Ovary (tissue), 9 donors: Measurements from ENCODE around the gene E2F7. TPM values are rescaled to one million over a fixed set of nuclear protein-coding genes. Genes with fewer than 3 reads are reported as not detected.
"Not testable (repeated sequence)": the region's sequence is repeated elsewhere in the genome, so short reads cannot be mapped to it uniquely, and the experiment has no call there.

Experiments
- DNase-seq, 5 donors: peaks; one replicate each; pipeline ENCODE4 v3.0.0-alpha.2; 2019 to 2020
- H3K27ac ChIP-seq, 2 donors: fragments of 200-600 bp; one replicate each; pipeline versions ENCODE4 v1.5.1 to v1.8.0; 2019 to 2022
- H3K27me3 ChIP-seq: fragments of 200-600 bp; one replicate; pipeline ENCODE4 v1.8.0; 2022
- H3K36me3 ChIP-seq: fragments of 200-600 bp; sonication (generic); one replicate; pipeline ENCODE4 v1.5.1; 2019
- H3K4me1 ChIP-seq: one replicate; pipeline ENCODE4 v1.8.1; 2013; ENCODE audit warnings: mild to moderate bottlenecking, moderate library complexity; ENCODE audit not compliant: insufficient read depth
- H3K4me3 ChIP-seq: fragments of 200-600 bp; sonication (generic); one replicate; pipeline ENCODE4 v1.5.1; 2017
- H3K9me3 ChIP-seq, 2 donors: fragments of 200-600 bp in 1 of 2; sonication (generic) in 1 of 2; one replicate each; pipeline versions ENCODE4 v1.5.1 to v1.8.1; 2013 to 2019; ENCODE audit warnings: mild to moderate bottlenecking in 1 of 2, moderate library complexity in 1 of 2
- EP300 ChIP-seq: sonication (generic); formaldehyde crosslinking; IDR thresholded peaks from one replicate; pipeline ENCODE4 v1.6.1; 2017; ENCODE audit warnings: antibody characterized with exemption
- POLR2A ChIP-seq: fragments of 450-650 bp; IDR thresholded peaks from one replicate; pipeline ENCODE4 v1.6.1; 2017; ENCODE audit warnings: antibody characterized with exemption, mild to moderate bottlenecking, moderate library complexity
- WGBS, 3 donors: extraction: QIAGEN DNeasy Blood & Tissue Kit in 1 of 3; methylation state at CpG; one replicate each; pipeline versions ENCODE4 v1.1.5 to v1.1.7; 2013 to 2017; 5-methylcytosine and 5-hydroxymethylcytosine counted together
- intact Hi-C, 4 donors: fragments of 100-400 bp; cut with DNase I; formaldehyde crosslinking; loops; one replicate each; pipeline versions ENCODE4 v1.11.0 to v1.15.1; 2022 to 2023
- polyA plus RNA-seq, 2 donors: library from polyadenylated mRNA; stranded (reverse); fragments of 200-250 nt in 1 of 2; fragments of 350-450 nt in 1 of 2; fragmentation: Illumina TruSeq in 1 of 2; extraction: RNeasy Lipid Tissue Mini Kit (QIAGEN cat#74804) in 1 of 2; gene quantifications; one replicate each; pipeline ENCODE4 v1.2.3, GENCODE V29; 2013 to 2014
- total RNA-seq, 7 donors: library from RNA; depleted of rRNA in 2 of 7; stranded (reverse); fragments of >200 nt in 2 of 7; fragmentation: NEBNext Ultra II Directional in 3 of 7; extraction: Animal tissue kit (Norgen Biotek cat#: 25700) in 3 of 7; gene quantifications; one replicate each; pipeline versions ENCODE4 v1.1.0 to v1.2.4, GENCODE V29; 2016 to 2023
- TF ChIP-seq, protein P1 (sequence below), 3 donors: fragments of 450-650 bp in 2 of 3; fragments of 200-600 bp in 1 of 3; IDR thresholded peaks; one replicate each; pipeline versions ENCODE4 v1.5.1 to v1.8.0; 2016 to 2022; ENCODE audit warnings: antibody characterized with exemption in 3 of 3, mild to moderate bottlenecking in 1 of 3
- donor health status: DM: no; HTN: no; CAD: no; lungs with moderate emphysema.
- donor health status: DM: no; HTN: no; CAD: no.
- donor health status: Bipolar disorder and iron deficiency.
- donor health status: DM: yes; HTN: yes; CAD: no.
- donor health status: DM: no; HTN: no; CAD: no.
- donor health status: DM: yes; HTN: yes; CAD: no.

Gene E2F7
- total and polyA plus RNA-seq, 9 donors, result 0.12 to 1.3 (median 0.45) TPM; not detected in 2

DNA sequence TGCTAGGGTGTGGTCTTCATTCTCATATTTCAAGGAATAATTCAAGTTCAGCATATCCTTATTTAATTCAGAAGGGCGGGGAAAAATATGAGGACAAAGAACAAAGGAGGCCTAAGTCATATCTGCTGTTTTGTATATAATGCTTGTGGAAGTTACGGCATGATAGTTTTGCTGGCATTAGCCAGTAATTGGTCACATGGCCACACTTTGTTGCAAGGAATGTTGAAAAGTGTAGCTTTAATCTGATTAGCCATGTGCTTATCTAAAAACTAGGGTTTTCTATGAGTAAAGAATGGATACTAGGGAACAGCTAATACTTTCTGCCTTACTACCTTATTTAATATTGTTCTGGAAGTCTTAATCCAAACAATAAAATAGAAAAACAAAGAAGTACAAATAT is 34.4 kb upstream of the E2F7 start:
- Histone ChIP-seq H3K4me3 (no peak overlapping the region), H3K27me3 (no peaks in the 10 kb centered on the region), H3K9me3 (no peaks in the 10 kb centered on the region), H3K27ac (no peak overlapping the region), H3K4me1 (no peaks in the 10 kb centered on the region), H3K36me3 (no peaks in the 10 kb centered on the region)
- no peak for DNase-seq
- TF ChIP-seq POLR2A, result no peak
- no peak for TF ChIP-seq EP300
- TF ChIP-seq, protein P1, sequence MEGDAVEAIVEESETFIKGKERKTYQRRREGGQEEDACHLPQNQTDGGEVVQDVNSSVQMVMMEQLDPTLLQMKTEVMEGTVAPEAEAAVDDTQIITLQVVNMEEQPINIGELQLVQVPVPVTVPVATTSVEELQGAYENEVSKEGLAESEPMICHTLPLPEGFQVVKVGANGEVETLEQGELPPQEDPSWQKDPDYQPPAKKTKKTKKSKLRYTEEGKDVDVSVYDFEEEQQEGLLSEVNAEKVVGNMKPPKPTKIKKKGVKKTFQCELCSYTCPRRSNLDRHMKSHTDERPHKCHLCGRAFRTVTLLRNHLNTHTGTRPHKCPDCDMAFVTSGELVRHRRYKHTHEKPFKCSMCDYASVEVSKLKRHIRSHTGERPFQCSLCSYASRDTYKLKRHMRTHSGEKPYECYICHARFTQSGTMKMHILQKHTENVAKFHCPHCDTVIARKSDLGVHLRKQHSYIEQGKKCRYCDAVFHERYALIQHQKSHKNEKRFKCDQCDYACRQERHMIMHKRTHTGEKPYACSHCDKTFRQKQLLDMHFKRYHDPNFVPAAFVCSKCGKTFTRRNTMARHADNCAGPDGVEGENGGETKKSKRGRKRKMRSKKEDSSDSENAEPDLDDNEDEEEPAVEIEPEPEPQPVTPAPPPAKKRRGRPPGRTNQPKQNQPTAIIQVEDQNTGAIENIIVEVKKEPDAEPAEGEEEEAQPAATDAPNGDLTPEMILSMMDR (IDR thresholded peaks at IDR 0.05), result no peak
- intact Hi-C loops, result no loop called here
- WGBS, 3 donors, result 89 to 94% (median 93%) methylated on average over 2 of the region's 2 CpGs

DNA sequence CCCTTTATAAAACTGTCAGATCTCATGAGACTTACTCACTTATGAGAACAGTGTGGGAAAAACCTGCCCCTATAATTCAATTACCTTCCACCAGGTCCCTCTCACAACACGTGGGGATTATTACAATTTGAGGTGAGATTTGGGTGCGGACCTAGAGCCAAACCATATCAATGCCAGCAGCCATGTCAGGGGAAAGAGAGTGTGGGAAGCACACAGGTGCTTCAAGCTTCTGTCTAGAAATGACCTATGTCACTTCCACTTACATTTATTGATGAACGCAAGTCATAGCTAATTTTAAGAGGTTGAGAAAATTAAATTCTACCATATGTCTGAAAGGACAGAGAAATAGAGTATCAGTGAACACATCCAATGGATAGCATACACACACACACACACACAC is 32.5 kb upstream of the E2F7 start:
- Histone ChIP-seq H3K4me3 (no peak overlapping the region), H3K27me3 (no peaks in the 10 kb centered on the region), H3K27ac (no peak overlapping the region), H3K36me3 (no peaks in the 10 kb centered on the region), H3K4me1 (no peaks in the 10 kb centered on the region), H3K9me3 (no peaks in the 10 kb centered on the region)
- WGBS, 3 donors, result 94 to 97% (median 97%) methylated on average over 3 of the region's 3 CpGs
- intact Hi-C loops, result no loop called here
- TF ChIP-seq EP300 (no peak), POLR2A (no peak)
- TF ChIP-seq, protein P1 (IDR thresholded peaks at IDR 0.05), result no peak
- DNase-seq, result no peak

DNA sequence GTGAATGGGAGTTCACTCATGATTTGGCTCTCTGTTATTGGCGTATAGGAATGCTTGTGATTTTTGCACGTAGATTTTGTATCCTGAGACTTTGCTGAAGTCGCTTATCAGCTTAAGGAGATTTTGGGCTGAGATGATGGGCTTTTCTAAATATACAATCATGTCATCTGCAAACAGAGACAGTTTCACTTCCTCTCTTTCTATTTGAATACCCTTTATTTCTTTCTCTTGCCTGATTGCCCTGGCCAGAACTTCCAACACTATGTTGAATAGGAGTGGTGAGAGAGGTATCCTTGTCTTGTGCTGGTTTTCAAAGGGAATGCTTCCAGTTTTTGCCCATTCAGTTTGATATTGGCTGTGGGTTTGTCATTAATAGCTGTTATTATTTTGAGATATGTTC is 26.9 kb upstream of the E2F7 start:
- DNase-seq, H3K9me3 ChIP-seq, intact Hi-C loops, H3K4me1 ChIP-seq, H3K36me3 ChIP-seq, H3K4me3 ChIP-seq, H3K27me3 ChIP-seq, H3K27ac ChIP-seq: not testable (repeated sequence)
- WGBS, 3 donors, result 60 to 82% (median 61%) methylated on average over 3 of the region's 3 CpGs

DNA sequence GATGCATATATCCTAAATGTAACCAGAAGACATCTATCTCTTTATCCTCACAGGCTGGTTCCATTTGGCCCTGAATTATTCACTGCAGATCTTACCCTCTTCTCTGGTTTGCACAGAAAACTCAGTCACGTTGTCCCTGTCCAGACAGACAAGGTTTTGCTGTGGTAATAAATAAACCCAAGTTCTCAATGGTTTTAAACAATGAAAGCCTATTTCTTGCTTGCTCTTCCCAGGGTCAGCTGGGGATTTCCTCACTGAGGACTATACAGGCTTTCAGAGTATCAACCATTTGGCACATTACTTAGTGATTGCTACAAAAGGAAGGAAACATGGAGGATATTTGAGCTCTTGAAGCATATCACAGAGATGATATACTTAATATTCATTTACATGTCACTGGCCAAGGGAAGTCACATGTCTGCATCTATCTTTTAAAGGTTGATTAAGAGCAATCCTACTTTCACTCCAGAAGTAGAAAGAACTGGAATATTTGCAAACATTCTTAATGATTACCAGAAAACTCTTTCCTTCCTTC is 24.4 kb upstream of the E2F7 start:
- Histone ChIP-seq H3K27ac (no peak overlapping the region), H3K36me3 (no peaks in the 10 kb centered on the region), H3K4me3 (no peak overlapping the region), H3K27me3 (no peaks in the 10 kb centered on the region), H3K4me1 (no peaks in the 10 kb centered on the region), H3K9me3 (no peaks in the 10 kb centered on the region)
- 29 to 41% (median 39%) methylated on average over 1 of the region's 1 CpG for WGBS, 3 donors
- no peak for DNase-seq
- TF ChIP-seq POLR2A (no peak), EP300 (no peak)
- TF ChIP-seq, protein P1 (IDR thresholded peaks at IDR 0.05), result no peak
- intact Hi-C loops, result no loop called here

- H3K9me3 ChIP-seq, result no peaks in the 10 kb centered on the region
- H3K36me3 ChIP-seq, result no peaks in the 10 kb centered on the region
- WGBS, 3 donors, result 46 to 50% (median 47%) methylated on average over 4 of the region's 4 CpGs
- DNase-seq, result no peak
- H3K4me3 ChIP-seq, result no peak overlapping the region
- no peaks in the 10 kb centered on the region for H3K27me3 ChIP-seq
- H3K27ac ChIP-seq, result no peak overlapping the region
- TF ChIP-seq EP300 (no peak), POLR2A (no peak)
- TF ChIP-seq, protein P1 (IDR thresholded peaks at IDR 0.05), result no peak
- H3K4me1 ChIP-seq, result no peaks in the 10 kb centered on the region
- intact Hi-C loops, result no loop called here
These were observed 22.1 kb upstream of the E2F7 start for GRCh38 chr12:77087427-77087826.
